H1 (cell line): ENCODE measurements around the gene ZNF785. TPM values are rescaled to one million over a fixed set of nuclear protein-coding genes. Genes with fewer than 3 reads are reported as not detected.

Experiments
- CTCF ChIA-PET: fragments of 300-600 bp; sonication (Branson Sonifier 250); formaldehyde crosslinking; loops from one replicate; lab custom pipeline; 2021; ENCODE audit not compliant: partially characterized antibody; lab: Charles Lee
- POLR2A ChIA-PET: fragments of 300-600 bp; sonication (Branson Sonifier 250); formaldehyde crosslinking; loops from one replicate; lab custom pipeline; 2021; ENCODE audit warnings: inconsistent platforms; ENCODE audit not compliant: partially characterized antibody; lab: Charles Lee
- DNase-seq, 2 experiments: peaks; one replicate each; pipeline versions ENCODE4 v3.0.0 to v3.0.0-alpha.2; 2010 to 2022; ENCODE audit warnings: low spot score in 2 of 2, low read depth in 1 of 2, mixed read lengths in 1 of 2
- FAIRE-seq: peaks from 2 replicates; lab custom pipeline; 2011; peaks lifted over from hg19 to GRCh38; lab: Jason Lieb, UNC
- H2AFZ ChIP-seq: 2 replicates; pipeline ENCODE4 v1.8.1; 2012; ENCODE audit warnings: low read length, inconsistent platforms
- H2AK5ac ChIP-seq: 2 replicates; pipeline ENCODE4 v1.6.1; 2013; ENCODE audit warnings: low read depth, low read length
- H2BK120ac ChIP-seq: replicated peaks from 2 replicates; pipeline ENCODE3; 2013; ENCODE audit warnings: low read depth, low read length, inconsistent platforms
- H2BK12ac ChIP-seq: 2 replicates; pipeline ENCODE4 v1.6.1; 2013; ENCODE audit warnings: low read depth, low read length
- H2BK15ac ChIP-seq: 2 replicates; pipeline ENCODE4 v1.6.1; 2013; ENCODE audit warnings: low read length
- H2BK20ac ChIP-seq: 2 replicates; pipeline ENCODE4 v1.6.1; 2013; ENCODE audit warnings: low read length
- H2BK5ac ChIP-seq: 2 replicates; pipeline ENCODE4 v1.6.1; 2013; ENCODE audit warnings: low read depth, low read length
- H3K14ac ChIP-seq: 2 replicates; pipeline ENCODE4 v1.6.1; 2013; ENCODE audit warnings: inconsistent platforms; ENCODE audit not compliant: insufficient read length
- H3K18ac ChIP-seq: 2 replicates; pipeline ENCODE4 v1.6.1; 2013; ENCODE audit warnings: low read length; ENCODE audit errors: extremely low read depth
- H3K23ac ChIP-seq: 2 replicates; pipeline ENCODE4 v1.6.1; 2013; ENCODE audit warnings: inconsistent platforms; ENCODE audit not compliant: insufficient read length
- H3K23me2 ChIP-seq: 2 replicates; pipeline ENCODE4 v1.6.1; 2013; ENCODE audit warnings: low read depth, low read length
- H3K27ac ChIP-seq: 2 replicates; pipeline ENCODE4 v1.6.1; 2011; ENCODE audit warnings: low read depth, low read length, inconsistent platforms
- H3K27me3 ChIP-seq, 4 experiments: replicated peaks in 1 of 4; 1 replicate in 1 of 4; 2 replicates in 3 of 4; pipeline versions ENCODE4 v1.6.1 to v1.8.1; 2011 to 2013; ENCODE audit warnings: low read length in 3 of 4, mild to moderate bottlenecking in 3 of 4, inconsistent platforms in 2 of 4, mixed read lengths in 2 of 4, moderate library complexity in 1 of 4; ENCODE audit not compliant: control insufficient read depth in 3 of 4, insufficient read depth in 3 of 4; ENCODE audit errors: extremely low read depth in 1 of 4
- H3K36me3 ChIP-seq, 4 experiments: 2 replicates each; pipeline versions ENCODE4 v1.6.1 to v1.8.1; 2011 to 2013; ENCODE audit warnings: mild to moderate bottlenecking in 4 of 4, low read length in 3 of 4, moderate library complexity in 2 of 4, control low read depth in 1 of 4, inconsistent platforms in 1 of 4; ENCODE audit not compliant: insufficient read depth in 4 of 4, control insufficient read depth in 2 of 4
- H3K4ac ChIP-seq: replicated peaks from 2 replicates; pipeline ENCODE3; 2013; ENCODE audit warnings: low read length, low read depth, mixed read lengths, inconsistent platforms; ENCODE audit not compliant: insufficient read length
- H3K4me1 ChIP-seq, 4 experiments: replicated peaks in 1 of 4; 1 replicate in 1 of 4; 2 replicates in 3 of 4; pipeline versions ENCODE4 v1.6.1 to v1.8.1; 2011 to 2013; ENCODE audit warnings: low read length in 3 of 4, inconsistent platforms in 2 of 4, mixed read lengths in 1 of 4; ENCODE audit not compliant: insufficient read depth in 4 of 4, control insufficient read depth in 3 of 4
- H3K4me2 ChIP-seq, 2 experiments: 2 replicates each; pipeline versions ENCODE4 v1.6.1 to v1.8.1; 2011 to 2013; ENCODE audit warnings: low read depth in 2 of 2, low read length in 2 of 2, control low read depth in 1 of 2, inconsistent platforms in 1 of 2, mild to moderate bottlenecking in 1 of 2; ENCODE audit not compliant: insufficient read depth in 1 of 2
- H3K4me3 ChIP-seq, 4 experiments: fragments of 200-600, 300-600 bp in 1 of 4; sonication (generic), shearing (Covaris generic), sonication (Bioruptor Twin) in 1 of 4; 2 replicates each; pipeline versions ENCODE4 v1.5.1 to v1.8.1; 2011 to 2016; ENCODE audit warnings: low read length in 4 of 4, low read depth in 3 of 4, control low read depth in 2 of 4, inconsistent platforms in 2 of 4, mild to moderate bottlenecking in 2 of 4, mixed read lengths in 1 of 4, moderate library complexity in 1 of 4; ENCODE audit not compliant: insufficient read depth in 2 of 4; ENCODE audit errors: extremely low read depth in 1 of 4
- H3K56ac ChIP-seq: replicated peaks from 2 replicates; pipeline ENCODE3; 2013; ENCODE audit warnings: low read depth, mild to moderate bottlenecking, mixed read lengths, low read length, inconsistent platforms; ENCODE audit not compliant: insufficient read length
- H3K79me1 ChIP-seq: 2 replicates; pipeline ENCODE4 v1.6.1; 2013; ENCODE audit warnings: low read depth, low read length, control low read depth
- H3K79me2 ChIP-seq, 2 experiments: 2 replicates each; pipeline versions ENCODE4 v1.6.1 to v1.8.1; 2012 to 2013; ENCODE audit warnings: low read length in 2 of 2, mild to moderate bottlenecking in 2 of 2, inconsistent platforms in 1 of 2; ENCODE audit not compliant: insufficient read depth in 2 of 2, control insufficient read depth in 1 of 2
- H3K9ac ChIP-seq, 4 experiments: replicated peaks in 1 of 4; 1 replicate in 1 of 4; 2 replicates in 3 of 4; pipeline versions ENCODE4 v1.6.1 to v1.8.1; 2011 to 2013; ENCODE audit warnings: low read depth in 3 of 4, low read length in 3 of 4, control low read depth in 2 of 4, mild to moderate bottlenecking in 2 of 4, moderate library complexity in 2 of 4, inconsistent platforms in 1 of 4; ENCODE audit errors: extremely low read depth in 1 of 4
- H3K9me3 ChIP-seq, 2 experiments: 2 replicates each; pipeline versions ENCODE4 v1.6.1 to v1.8.1; 2012 to 2013; ENCODE audit warnings: mild to moderate bottlenecking in 2 of 2, moderate library complexity in 2 of 2, control low read depth in 1 of 2, inconsistent platforms in 1 of 2, low read depth in 1 of 2, low read length in 1 of 2, mixed read lengths in 1 of 2; ENCODE audit not compliant: insufficient read depth in 2 of 2
- H4K20me1 ChIP-seq, 2 experiments: replicated peaks in 1 of 2; 2 replicates each; pipeline versions ENCODE3 to v1.8.1; 2011 to 2013; ENCODE audit warnings: inconsistent platforms in 2 of 2, low read length in 2 of 2, mild to moderate bottlenecking in 1 of 2; ENCODE audit not compliant: insufficient read depth in 2 of 2, control insufficient read depth in 1 of 2
- H4K5ac ChIP-seq: 2 replicates; pipeline ENCODE4 v1.6.1; 2013; ENCODE audit warnings: low read length, low read depth, mixed read lengths, inconsistent platforms; ENCODE audit not compliant: insufficient read length
- H4K8ac ChIP-seq: 2 replicates; pipeline ENCODE4 v1.8.0; 2013; ENCODE audit warnings: mild to moderate bottlenecking, moderate library complexity, low read length, inconsistent platforms; ENCODE audit not compliant: insufficient read depth; ENCODE audit errors: extremely low read depth
- H4K91ac ChIP-seq: replicated peaks from 2 replicates; pipeline ENCODE3; 2013; ENCODE audit warnings: low read length, mixed read lengths, inconsistent platforms; ENCODE audit not compliant: insufficient read length
- ATF2 ChIP-seq: IDR thresholded peaks from 2 replicates; pipeline ENCODE4 v1.6.1; 2012; ENCODE audit warnings: low read length, inconsistent platforms
- BACH1 ChIP-seq: IDR thresholded peaks from 2 replicates; pipeline ENCODE4 v1.6.1; 2012; ENCODE audit warnings: low read length, improper control_type of control experiment
- NANOG ChIP-seq: IDR thresholded peaks from 2 replicates; pipeline ENCODE4 v1.6.1; 2011; ENCODE audit warnings: low read length, low read depth, mild to moderate bottlenecking, inconsistent platforms; ENCODE audit not compliant: insufficient read depth, poor library complexity, severe bottlenecking
- PHF8 ChIP-seq: fragments of 200-600 bp; sonication (generic); conservative IDR thresholded peaks from 2 replicates; pipeline ENCODE4 v1.7.1; 2012; ENCODE audit warnings: low read depth, mild to moderate bottlenecking, inconsistent platforms, low read length, moderate library complexity
- RAD21 ChIP-seq, 2 experiments: IDR thresholded peaks in 1 of 2; conservative IDR thresholded peaks in 1 of 2; 2 replicates each; pipeline ENCODE4 v1.6.1; 2011; ENCODE audit warnings: low read depth in 2 of 2, low read length in 2 of 2, improper control_type of control experiment in 1 of 2, inconsistent platforms in 1 of 2, mild to moderate bottlenecking in 1 of 2, moderate library complexity in 1 of 2
- SAP30 ChIP-seq: fragments of 300-600 bp; sonication (generic); IDR thresholded peaks from 2 replicates; pipeline ENCODE4 v1.7.1; 2012; ENCODE audit warnings: low read length, moderate library complexity, mild to moderate bottlenecking, inconsistent platforms; ENCODE audit not compliant: insufficient read depth, insufficient replicate concordance
- TAF1 ChIP-seq: IDR thresholded peaks from 2 replicates; pipeline ENCODE4 v1.6.1; 2011; ENCODE audit warnings: mild to moderate bottlenecking, low read depth, low read length
- TAF7 ChIP-seq: optimal IDR thresholded peaks from 2 replicates; pipeline ENCODE3; 2011; ENCODE audit warnings: low read depth, mild to moderate bottlenecking, inconsistent platforms, low read length, moderate library complexity, borderline replicate concordance
- ZNF274 ChIP-seq: IDR thresholded peaks from 2 replicates; pipeline ENCODE4 v1.7.0; 2012; ENCODE audit warnings: low read length, borderline replicate concordance; ENCODE audit errors: extremely low read depth
- WGBS, 2 experiments: shearing (Covaris generic) in 1 of 2; methylation state at CpG; one replicate each; pipeline versions ENCODE4 v1.1.6 to v1.1.7; 2013 to 2015; ENCODE audit warnings: low lambda C conversion rate in 2 of 2, mixed read lengths in 2 of 2, inconsistent platforms in 1 of 2, low coverage in 1 of 2, missing lambda C conversion rate in 1 of 2; ENCODE audit not compliant: insufficient replicate concordance in 2 of 2, insufficient coverage in 1 of 2, insufficient read length in 1 of 2; ENCODE audit errors: extremely low coverage in 1 of 2, missing lambda C conversion rate in 1 of 2; 5-methylcytosine and 5-hydroxymethylcytosine counted together
- polyA plus RNA-seq, 7 experiments: library from polyadenylated mRNA; depleted of rRNA in 3 of 7; stranded (reverse) in 5 of 7; unstranded in 2 of 7; fragments of >200 nt in 5 of 7; fragments of 200-250 nt in 2 of 7; gene quantifications; 1 replicate in 5 of 7; 2 replicates in 1 of 7; 4 replicates in 1 of 7; pipeline versions ENCODE4 v1.2.1 to v1.2.3, GENCODE V29; 2011 to 2013; ENCODE audit warnings: missing spikeins in 2 of 7, mixed read lengths in 2 of 7
- total RNA-seq: library from RNA; stranded (reverse); fragmentation: NEBNext Ultra II Directional; extraction: Animal tissue kit (Norgen Biotek cat#: 25700); gene quantifications from 2 replicates; pipeline ENCODE4 v1.2.1, GENCODE V29; 2021

Gene ZNF785
- total and polyA plus RNA-seq, 2 of the 8 experiments (the other 6 are each of a cell fraction or from before 2014, with no cell fraction given): 8.6 to 12.9 TPM

GRCh38 chr16:30554557-30555314 lies 30.8 kb downstream of the ZNF785 start:
- Histone ChIP-seq H2BK15ac (no peak overlapping the region), H3K56ac (no peak overlapping the region), H3K27ac (no peak overlapping the region), H3K23ac (no peak overlapping the region), H2BK12ac (no peak overlapping the region), H3K9ac (no peak overlapping the region), H3K9me3 (no peaks in the 10 kb centered on the region), H2BK20ac (no peak overlapping the region), H3K79me2 (no peaks in the 10 kb centered on the region), H3K27me3 (no peaks in the 10 kb centered on the region), H3K4me3 (no peak overlapping the region), H3K23me2 (peaks cover 7% of the 10 kb centered on the region; the same call in 1 of the 2 replicates), H3K36me3 (peaks cover 3 to 8% (median 5%) of the 10 kb centered on the region in 4 experiments; a peak in 4 of 8 replicates), H2BK120ac (no peak overlapping the region), H3K4me1 (peaks cover 0 to 5% (median 2%) of the 10 kb centered on the region in 4 experiments; a peak in 2 of 7 replicates), H4K8ac (no peak overlapping the region; the same call in 1 of the 2 replicates), H4K5ac (no peak overlapping the region), H3K4me2 (no peak overlapping the region), H2BK5ac (no peak overlapping the region), H3K4ac (no peak overlapping the region), H3K18ac (no peak overlapping the region), H2AFZ (no peak overlapping the region), H3K79me1 (no peaks in the 10 kb centered on the region), H4K91ac (no peak overlapping the region), H3K14ac (no peak overlapping the region), H4K20me1 (peaks cover 0 to 4% of the 10 kb centered on the region in 2 experiments), H2AK5ac (no peak overlapping the region)
- DNase-seq (no peak), FAIRE-seq (no peak)
- CTCF ChIA-PET: interaction anchor here (2.0 to 3.8 kb wide), 2 partner anchors 19 to 60 kb away, joined by 7 to 12 read pairs; partner anchors contain the start of gene ZNF747
- WGBS, 2 experiments: 93% methylated on average over 13 of the region's 18 CpGs; no CpG with 5 or more reads in 1 of the 2 experiments
- POLR2A ChIA-PET: interaction anchor here (1.0 to 8.4 kb wide), 7 partner anchors 11 to 27 kb away, joined by 3 to 121 read pairs (median 5); partner anchors contain the start of gene ZNF747
- no peak for TF ChIP-seq ZNF274
- no peak for TF ChIP-seq TAF1
- no peak for TF ChIP-seq NANOG
- no peak for TF ChIP-seq PHF8
- no peak for TF ChIP-seq RAD21 (IDR thresholded peaks at IDR 0.05 in 1 of 2, conservative IDR thresholded peaks at IDR 0.05 in 1 of 2; ENCODE audit: low read depth in 2 of 2, low read length in 2 of 2)
- no peak for TF ChIP-seq ATF2
- TF ChIP-seq SAP30: no peak
- no peak for TF ChIP-seq TAF7
- TF ChIP-seq BACH1: no peak
